HepG2 (cell line): ENCODE measurements around the gene AGMO. TPM values are rescaled to one million over a fixed set of nuclear protein-coding genes. Genes with fewer than 3 reads are reported as not detected.

ENCODE experiments used
- ATAC-seq: fragments of 200-7000 bp; cut with Tn5 transposase; 3 replicates; pipeline ENCODE4 v1.9.1; 2020; ENCODE audit warnings: mild to moderate bottlenecking, moderate library complexity
- BruUV-seq: library from RNA; stranded (reverse); fragments of 400-500 nt; replicated peaks from 2 replicates; lab custom pipeline; 2021; lab: Mats Ljungman, UMichigan
- CTCF ChIA-PET: fragments of 300-600 bp; formaldehyde crosslinking; extraction: SDS; loops from one replicate; lab custom pipeline; 2021; ENCODE audit warnings: low total read pairs, inconsistent platforms, low intra/inter-chr PET ratio; lab: Yijun Ruan, JAX
- POLR2A ChIA-PET: fragments of 350-600 bp; sonication (Branson Sonifier 250); formaldehyde crosslinking; loops from one replicate; lab custom pipeline; 2020; ENCODE audit warnings: antibody characterized with exemption, inconsistent platforms; lab: Yijun Ruan, JAX
- DNase-seq: peaks from one replicate; pipeline ENCODE4 v3.0.0-alpha.2; 2015; ENCODE audit warnings: low spot score
- FAIRE-seq: peaks from 3 replicates; lab custom pipeline; 2011; peaks lifted over from hg19 to GRCh38; lab: Jason Lieb, UNC
- H2AFZ ChIP-seq: one replicate; pipeline ENCODE4 v1.6.1; 2011; ENCODE audit warnings: low read length, inconsistent platforms
- H3K27ac ChIP-seq: fragments of 300-600 bp; 3 replicates; pipeline ENCODE4 v1.8.0; 2011; ENCODE audit warnings: mixed run types, mild to moderate bottlenecking, mixed read lengths, low read length, inconsistent platforms; ENCODE audit not compliant: insufficient read depth; ENCODE audit errors: extremely low read length
- H3K27me3 ChIP-seq, 2 experiments: fragments of 200-600 bp in 1 of 2; 2 replicates in 1 of 2; 3 replicates in 1 of 2; pipeline versions ENCODE4 v1.6.0 to v1.8.0; 2011; ENCODE audit warnings: low read length in 2 of 2, mild to moderate bottlenecking in 2 of 2, moderate library complexity in 2 of 2, inconsistent platforms in 1 of 2; ENCODE audit not compliant: insufficient read depth in 2 of 2, control insufficient read depth in 1 of 2
- H3K36me3 ChIP-seq, 2 experiments: fragments of 200-600 bp in 1 of 2; replicated peaks in 1 of 2; 2 replicates in 1 of 2; 3 replicates in 1 of 2; pipeline versions ENCODE4 v1.5.1 to v1.8.0; 2011; ENCODE audit warnings: low read length in 2 of 2, inconsistent platforms in 1 of 2; ENCODE audit not compliant: insufficient read depth in 2 of 2, control insufficient read depth in 1 of 2
- H3K4me1 ChIP-seq: 2 replicates; pipeline ENCODE4 v1.5.1; 2012; ENCODE audit warnings: low read length, inconsistent platforms; ENCODE audit not compliant: insufficient read depth
- H3K4me2 ChIP-seq: 2 replicates; pipeline ENCODE4 v1.6.0; 2011; ENCODE audit warnings: low read depth, low read length, inconsistent platforms
- H3K4me3 ChIP-seq, 3 experiments: fragments of 200-600 bp in 1 of 3; sonication (generic), shearing (Covaris generic) in 1 of 3; replicated peaks in 1 of 3; 2 replicates each; pipeline ENCODE4 v1.5.1; 2011 to 2016; ENCODE audit warnings: low read length in 3 of 3, inconsistent platforms in 2 of 3, low read depth in 2 of 3, mild to moderate bottlenecking in 2 of 3, control low read depth in 1 of 3, mixed read lengths in 1 of 3; ENCODE audit not compliant: insufficient read depth in 1 of 3
- H3K79me2 ChIP-seq: one replicate; pipeline ENCODE4 v1.6.1; 2011; ENCODE audit warnings: low read length, inconsistent platforms; ENCODE audit not compliant: insufficient read depth
- H3K9ac ChIP-seq: 2 replicates; pipeline ENCODE4 v1.6.0; 2011; ENCODE audit warnings: mild to moderate bottlenecking, low read depth, low read length, inconsistent platforms; ENCODE audit not compliant: insufficient read depth
- H3K9me3 ChIP-seq: 2 replicates; pipeline ENCODE4 v1.5.1; 2012; ENCODE audit warnings: mild to moderate bottlenecking, low read length
- H4K20me1 ChIP-seq: 2 replicates; pipeline ENCODE4 v1.6.0; 2011; ENCODE audit warnings: inconsistent platforms, mild to moderate bottlenecking, low read length, moderate library complexity; ENCODE audit not compliant: insufficient read depth
- AKAP8 ChIP-seq: sonication (generic); formaldehyde crosslinking; IDR thresholded peaks from 2 replicates; pipeline ENCODE4 v1.5.1; 2020; ENCODE audit warnings: mild to moderate bottlenecking, missing genetic modification reagents
- ATF7 ChIP-seq, 2 experiments: fragments of 450-650 bp in 1 of 2; sonication (generic) in 1 of 2; formaldehyde crosslinking in 1 of 2; IDR thresholded peaks; 2 replicates each; pipeline versions ENCODE4 v1.4.0 to v1.6.1; 2016 to 2020; ENCODE audit warnings: antibody characterized with exemption in 1 of 2, mild to moderate bottlenecking in 1 of 2, missing genetic modification reagents in 1 of 2
- KLF12 ChIP-seq: sonication (generic); formaldehyde crosslinking; IDR thresholded peaks from 2 replicates; pipeline ENCODE4 v1.4.0; 2020; ENCODE audit warnings: missing genetic modification reagents, borderline replicate concordance
- NCOA1 ChIP-seq: sonication (generic); formaldehyde crosslinking; IDR thresholded peaks from 2 replicates; pipeline ENCODE4 v1.9.0; 2021; ENCODE audit warnings: missing genetic modification reagents
- PCBP2 ChIP-seq: fragments of 200-400 bp; formaldehyde crosslinking; optimal IDR thresholded peaks from 2 replicates; pipeline ENCODE3; 2018; ENCODE audit warnings: low read length, low read depth; ENCODE audit not compliant: poor library complexity, severe bottlenecking
- RBFOX2 ChIP-seq: fragments of 200-400 bp; formaldehyde crosslinking; IDR thresholded peaks from 2 replicates; pipeline ENCODE4 v1.6.1; 2017; ENCODE audit warnings: low read depth, mild to moderate bottlenecking, low read length
- ZFP37 ChIP-seq: sonication (generic); formaldehyde crosslinking; IDR thresholded peaks from 2 replicates; pipeline ENCODE4 v1.4.0; 2020; ENCODE audit warnings: missing genetic modification reagents, borderline replicate concordance
- ZNF614 ChIP-seq: IDR thresholded peaks from 2 replicates; pipeline ENCODE4 v1.6.1; 2018; ENCODE audit warnings: missing biosample characterization, missing genetic modification reagents, inconsistent platforms, borderline replicate concordance
- ZNF75D ChIP-seq: sonication (generic); formaldehyde crosslinking; IDR thresholded peaks from 2 replicates; pipeline ENCODE4 v1.8.1; 2023; ENCODE audit warnings: missing genetic modification reagents, mild to moderate bottlenecking, borderline replicate concordance
- ZSCAN12 ChIP-seq: sonication (generic); formaldehyde crosslinking; IDR thresholded peaks from 2 replicates; pipeline ENCODE4 v1.9.0; 2021; ENCODE audit warnings: mild to moderate bottlenecking, missing genetic modification reagents
- WGBS: methylation state at CpG from one replicate; pipeline ENCODE4 v1.1.6; 2017; ENCODE audit warnings: low lambda C conversion rate; 5-methylcytosine and 5-hydroxymethylcytosine counted together
- in situ Hi-C: cut with HindIII; loops from 2 replicates; pipeline ENCODE4 v1.10.0; 2017; ENCODE audit warnings: low pct_unique_long_range_greater_than_20kb; ENCODE audit not compliant: extremely low pct_ligation_motif_present
- intact Hi-C: fragments of 100-400 bp; cut with micrococcal nuclease; formaldehyde crosslinking; loops from one replicate; pipeline ENCODE4 v1.10.0; 2022; ENCODE audit not compliant: unreplicated experiment
- polyA plus RNA-seq, 8 experiments: library from polyadenylated mRNA; depleted of rRNA in 3 of 8; stranded (reverse) in 7 of 8; unstranded in 1 of 8; fragments of >200 nt; fragmentation: Illumina TruSeq in 4 of 8; extraction: Trizol in 4 of 8; gene quantifications; 2 replicates each; pipeline versions ENCODE4 v1.2.1 to v1.2.3, GENCODE V29; 2011 to 2016; ENCODE audit warnings: low read depth in 4 of 8, missing spikeins in 1 of 8, mixed read lengths in 1 of 8; ENCODE audit not compliant: insufficient read depth in 1 of 8
- total RNA-seq, 5 experiments: library from RNA; depleted of rRNA; stranded (reverse); fragments of >200 nt; fragmentation: Illumina TruSeq; extraction: Trizol; gene quantifications; 2 replicates each; pipeline ENCODE4 v1.2.3, GENCODE V29; 2016; ENCODE audit warnings: low read depth in 1 of 5
- TF ChIP-seq, protein P1 (sequence below): sonication (generic); formaldehyde crosslinking; conservative IDR thresholded peaks from 2 replicates; pipeline ENCODE4 v1.4.0; 2020; ENCODE audit warnings: missing genetic modification reagents
- TF ChIP-seq, protein P2 (sequence below): sonication (generic); formaldehyde crosslinking; conservative IDR thresholded peaks from 2 replicates; pipeline ENCODE4 v1.4.0; 2020; ENCODE audit warnings: mild to moderate bottlenecking, missing genetic modification reagents, moderate library complexity

Gene AGMO
- total and polyA plus RNA-seq, 2 of the 13 experiments (the other 11 are each of a cell fraction or from before 2014, with no cell fraction given) = 0.22 to 0.50 TPM

DNA sequence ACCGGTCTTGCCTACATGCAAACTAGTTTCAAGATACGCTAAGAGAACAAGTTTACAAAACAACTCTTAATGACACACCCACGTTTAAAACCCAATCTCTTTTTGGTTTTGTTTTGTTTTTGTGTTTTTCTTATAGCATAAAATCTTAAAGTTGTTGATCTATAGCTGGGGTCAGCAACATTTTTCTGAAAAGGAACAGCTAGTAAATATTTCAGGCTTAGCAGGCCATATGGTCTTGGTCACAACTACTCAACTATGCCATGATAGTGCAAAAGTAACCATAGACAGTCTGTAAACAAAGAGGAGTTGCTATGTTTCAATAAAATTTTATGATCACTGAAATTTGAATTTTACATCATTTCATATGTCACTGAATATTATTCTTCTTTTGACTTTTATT, 327.4 kb downstream of the AGMO start (continued):
- TF ChIP-seq ATF7 (IDR thresholded peaks at IDR 0.05) (no peak), ATF7 (CRISPR knock-in tag; IDR thresholded peaks at IDR 0.05) (no peak)
- TF ChIP-seq, protein P1, sequence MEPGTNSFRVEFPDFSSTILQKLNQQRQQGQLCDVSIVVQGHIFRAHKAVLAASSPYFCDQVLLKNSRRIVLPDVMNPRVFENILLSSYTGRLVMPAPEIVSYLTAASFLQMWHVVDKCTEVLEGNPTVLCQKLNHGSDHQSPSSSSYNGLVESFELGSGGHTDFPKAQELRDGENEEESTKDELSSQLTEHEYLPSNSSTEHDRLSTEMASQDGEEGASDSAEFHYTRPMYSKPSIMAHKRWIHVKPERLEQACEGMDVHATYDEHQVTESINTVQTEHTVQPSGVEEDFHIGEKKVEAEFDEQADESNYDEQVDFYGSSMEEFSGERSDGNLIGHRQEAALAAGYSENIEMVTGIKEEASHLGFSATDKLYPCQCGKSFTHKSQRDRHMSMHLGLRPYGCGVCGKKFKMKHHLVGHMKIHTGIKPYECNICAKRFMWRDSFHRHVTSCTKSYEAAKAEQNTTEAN (CRISPR knock-in tag) = no peak
- TF ChIP-seq, all 625 proteins: peak for 0

DNA sequence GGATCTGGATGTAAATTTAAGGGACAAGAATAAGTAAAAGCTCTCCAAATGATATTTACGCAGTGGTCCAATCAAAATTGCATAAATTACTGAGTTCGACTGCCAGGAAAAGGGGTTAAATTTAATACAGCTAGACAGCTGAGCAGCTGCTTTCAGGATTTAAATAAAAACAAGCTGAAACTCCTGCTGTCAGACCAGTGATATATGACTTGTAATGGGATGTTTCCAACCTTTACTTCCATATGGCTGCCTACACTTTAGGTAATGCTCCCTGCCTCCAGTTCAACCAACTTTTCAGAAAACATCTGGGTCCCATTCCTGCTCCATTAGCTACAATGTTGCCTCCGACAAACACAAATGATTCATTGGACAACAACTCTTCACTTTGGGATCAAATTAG, 333.0 kb downstream of the AGMO start:
- Histone ChIP-seq H2AFZ (no peak overlapping the region), H3K9ac (no peak overlapping the region), H3K27me3 (no peaks in the 10 kb centered on the region), H3K27ac (no peak overlapping the region), H3K36me3 (no peaks in the 10 kb centered on the region), H3K4me2 (no peak overlapping the region), H3K4me1 (no peaks in the 10 kb centered on the region), H4K20me1 (no peaks in the 10 kb centered on the region), H3K4me3 (no peak overlapping the region), H3K79me2 (no peaks in the 10 kb centered on the region), H3K9me3 (peaks cover 80% of the 10 kb centered on the region)
- ChIA-PET CTCF (no interaction called here), POLR2A (no interaction called here)
- DNase-seq (no peak), ATAC-seq (no peak), FAIRE-seq (no peak)
- BruUV-seq = no TSS peak
- 50% methylated on average over 3 of the region's 3 CpGs for WGBS
- TF ChIP-seq NCOA1 (CRISPR knock-in tag) (no peak), ZNF614 (CRISPR knock-in tag) (no peak)
- intact Hi-C loops (no loop called here), in situ Hi-C loops (no loop called here)

DNA sequence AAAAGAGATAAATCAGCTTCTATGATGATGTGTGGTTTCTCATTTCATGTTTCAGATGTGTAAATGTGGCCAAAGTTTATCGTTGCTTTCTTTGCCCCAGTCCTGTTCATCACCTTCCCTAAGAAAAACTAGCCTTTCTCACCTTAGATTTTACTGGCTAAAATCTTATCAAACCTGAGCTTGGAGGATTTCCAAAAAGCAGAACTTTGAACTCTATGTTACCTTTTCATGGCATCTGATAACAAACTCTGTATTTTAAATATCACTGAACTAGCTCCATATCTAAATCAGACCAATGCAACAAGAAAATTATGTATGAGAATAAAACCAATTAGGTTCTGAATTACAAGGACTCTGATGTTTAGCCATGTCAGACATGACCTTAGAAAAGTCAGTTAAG, 335.8 kb downstream of the AGMO start:
- intact Hi-C loops = no loop called here
- POLR2A ChIA-PET = no interaction called here
- no peak overlapping the region for H3K4me3 ChIP-seq
- H3K9ac ChIP-seq = no peak overlapping the region
- no peaks in the 10 kb centered on the region for H3K4me1 ChIP-seq
- no peaks in the 10 kb centered on the region for H4K20me1 ChIP-seq
- in situ Hi-C loops = no loop called here
- BruUV-seq = no TSS peak
- FAIRE-seq (no peak), DNase-seq (no peak), ATAC-seq (no peak)
- CTCF ChIA-PET = no interaction called here
- H3K79me2 ChIP-seq = no peaks in the 10 kb centered on the region
- H3K4me2 ChIP-seq = no peak overlapping the region
- H2AFZ ChIP-seq = no peak overlapping the region
- no peaks in the 10 kb centered on the region for H3K27me3 ChIP-seq
- WGBS = 3% methylated on average over 1 of the region's 1 CpG
- H3K9me3 ChIP-seq = peaks cover 66% of the 10 kb centered on the region
- no peaks in the 10 kb centered on the region for H3K36me3 ChIP-seq
- no peak overlapping the region for H3K27ac ChIP-seq
- TF ChIP-seq RBFOX2 (no peak), ZNF75D (CRISPR knock-in tag) (no peak), KLF12 (CRISPR knock-in tag) (no peak), AKAP8 (no peak), ZFP37 (CRISPR knock-in tag) (no peak), ZSCAN12 (CRISPR knock-in tag) (no peak), PCBP2 (no peak)
- TF ChIP-seq, protein P2, sequence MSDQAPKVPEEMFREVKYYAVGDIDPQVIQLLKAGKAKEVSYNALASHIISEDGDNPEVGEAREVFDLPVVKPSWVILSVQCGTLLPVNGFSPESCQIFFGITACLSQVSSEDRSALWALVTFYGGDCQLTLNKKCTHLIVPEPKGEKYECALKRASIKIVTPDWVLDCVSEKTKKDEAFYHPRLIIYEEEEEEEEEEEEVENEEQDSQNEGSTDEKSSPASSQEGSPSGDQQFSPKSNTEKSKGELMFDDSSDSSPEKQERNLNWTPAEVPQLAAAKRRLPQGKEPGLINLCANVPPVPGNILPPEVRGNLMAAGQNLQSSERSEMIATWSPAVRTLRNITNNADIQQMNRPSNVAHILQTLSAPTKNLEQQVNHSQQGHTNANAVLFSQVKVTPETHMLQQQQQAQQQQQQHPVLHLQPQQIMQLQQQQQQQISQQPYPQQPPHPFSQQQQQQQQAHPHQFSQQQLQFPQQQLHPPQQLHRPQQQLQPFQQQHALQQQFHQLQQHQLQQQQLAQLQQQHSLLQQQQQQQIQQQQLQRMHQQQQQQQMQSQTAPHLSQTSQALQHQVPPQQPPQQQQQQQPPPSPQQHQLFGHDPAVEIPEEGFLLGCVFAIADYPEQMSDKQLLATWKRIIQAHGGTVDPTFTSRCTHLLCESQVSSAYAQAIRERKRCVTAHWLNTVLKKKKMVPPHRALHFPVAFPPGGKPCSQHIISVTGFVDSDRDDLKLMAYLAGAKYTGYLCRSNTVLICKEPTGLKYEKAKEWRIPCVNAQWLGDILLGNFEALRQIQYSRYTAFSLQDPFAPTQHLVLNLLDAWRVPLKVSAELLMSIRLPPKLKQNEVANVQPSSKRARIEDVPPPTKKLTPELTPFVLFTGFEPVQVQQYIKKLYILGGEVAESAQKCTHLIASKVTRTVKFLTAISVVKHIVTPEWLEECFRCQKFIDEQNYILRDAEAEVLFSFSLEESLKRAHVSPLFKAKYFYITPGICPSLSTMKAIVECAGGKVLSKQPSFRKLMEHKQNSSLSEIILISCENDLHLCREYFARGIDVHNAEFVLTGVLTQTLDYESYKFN (CRISPR knock-in tag) = no peak
